Loucy (cell line): ENCODE data around the gene GSKIP.

Source experiments
- H2AFZ ChIP-seq: fragments of 200-600 bp; sonication (generic); 2 replicates; pipeline ENCODE4 v1.6.0; 2016; ENCODE audit warnings: antibody characterized with exemption, mild to moderate bottlenecking, low read length, moderate library complexity
- H3F3A ChIP-seq: fragments of 200-600 bp; 2 replicates; pipeline ENCODE4 v1.6.0; 2016; ENCODE audit warnings: antibody characterized with exemption, low read depth, mild to moderate bottlenecking
- H3K27me3 ChIP-seq: fragments of 200-600 bp; sonication (generic); 2 replicates; pipeline ENCODE4 v1.6.1; 2014; ENCODE audit warnings: low read length, mild to moderate bottlenecking; ENCODE audit not compliant: insufficient read depth, poor library complexity, severe bottlenecking
- H3K36me3 ChIP-seq: fragments of 200-600 bp; sonication (generic); 2 replicates; pipeline ENCODE4 v1.6.1; 2016; ENCODE audit warnings: low read length; ENCODE audit not compliant: insufficient read depth
- H3K4me1 ChIP-seq: fragments of 200-600 bp; sonication (generic); 2 replicates; pipeline ENCODE4 v1.5.1; 2014; ENCODE audit warnings: low read length, mild to moderate bottlenecking; ENCODE audit not compliant: insufficient read depth, poor library complexity, severe bottlenecking
- H3K4me2 ChIP-seq: fragments of 200-600 bp; sonication (generic); 2 replicates; pipeline ENCODE4 v1.6.0; 2014; ENCODE audit warnings: antibody characterized with exemption, low read length, low read depth, mild to moderate bottlenecking; ENCODE audit not compliant: poor library complexity, severe bottlenecking
- H3K4me3 ChIP-seq: fragments of 200-600 bp; sonication (generic); 2 replicates; pipeline ENCODE4 v1.5.1; 2014; ENCODE audit warnings: low read length, mild to moderate bottlenecking, mixed read lengths; ENCODE audit not compliant: poor library complexity, severe bottlenecking
- H3K79me2 ChIP-seq: fragments of 200-600 bp; sonication (generic); 2 replicates; pipeline ENCODE4 v1.6.1; 2014; ENCODE audit warnings: low read length; ENCODE audit not compliant: insufficient read depth
- H3K9ac ChIP-seq: fragments of 200-600 bp; sonication (generic); 2 replicates; pipeline ENCODE4 v1.6.0; 2014; ENCODE audit warnings: mild to moderate bottlenecking, low read depth, low read length, moderate library complexity; ENCODE audit not compliant: poor library complexity, severe bottlenecking
- H3K9me2 ChIP-seq: fragments of 200-600 bp; sonication (generic); replicated peaks from 2 replicates; pipeline ENCODE4 v1.6.1; 2016; ENCODE audit warnings: low read depth, low read length, mixed read lengths
- H3K9me3 ChIP-seq: fragments of 200-600 bp; sonication (generic); 2 replicates; pipeline ENCODE4 v1.6.1; 2014; ENCODE audit warnings: mild to moderate bottlenecking, antibody characterized with exemption, low read length, low read depth; ENCODE audit not compliant: insufficient read depth
- H4K20me1 ChIP-seq: fragments of 200-600 bp; sonication (generic); 2 replicates; pipeline ENCODE4 v1.6.0; 2014; ENCODE audit warnings: antibody characterized with exemption, low read length, mild to moderate bottlenecking; ENCODE audit not compliant: insufficient read depth, poor library complexity, severe bottlenecking
- CTCF ChIP-seq: fragments of 200-600 bp; sonication (generic); conservative IDR thresholded peaks from 2 replicates; pipeline ENCODE4 v1.5.1; 2014; ENCODE audit warnings: mild to moderate bottlenecking, antibody characterized with exemption, low read length
- EZH2phosphoT487 ChIP-seq: fragments of 200-600 bp; IDR thresholded peaks from 2 replicates; pipeline ENCODE4 v1.6.1; 2018; ENCODE audit warnings: antibody characterized with exemption, mild to moderate bottlenecking, moderate library complexity, borderline replicate concordance

The GSKIP gene

GRCh38 chr14:96383445-96383844 is 20.1 kb downstream of the GSKIP start:
- Histone ChIP-seq H3K79me2 (no peaks in the 10 kb centered on the region), H3K9ac (no peak overlapping the region), H3K4me1 (no peaks in the 10 kb centered on the region), H3K9me2 (no peaks in the 10 kb centered on the region), H2AFZ (no peak overlapping the region), H3K4me3 (no peak overlapping the region), H3K27me3 (no peaks in the 10 kb centered on the region), H3K36me3 (peaks cover 42% of the 10 kb centered on the region), H4K20me1 (no peaks in the 10 kb centered on the region), H3K4me2 (no peak overlapping the region), H3K9me3 (no peaks in the 10 kb centered on the region), H3F3A (no peaks in the 10 kb centered on the region)
- TF ChIP-seq CTCF (no peak), EZH2phosphoT487 (no peak)

GRCh38 chr14:96384053-96384452 is 20.7 kb downstream of the GSKIP start:
- H4K20me1 ChIP-seq, result no peaks in the 10 kb centered on the region
- no peak for TF ChIP-seq EZH2phosphoT487
- no peak for TF ChIP-seq CTCF

GRCh38 chr14:96384740-96385139 is 21.4 kb downstream of the GSKIP start:
- Histone ChIP-seq H3K27me3 (no peaks in the 10 kb centered on the region), H3K4me1 (no peaks in the 10 kb centered on the region), H3K79me2 (no peaks in the 10 kb centered on the region), H3K4me2 (no peak overlapping the region), H3K9me3 (no peaks in the 10 kb centered on the region), H3K4me3 (no peak overlapping the region), H3K9me2 (no peaks in the 10 kb centered on the region), H2AFZ (no peak overlapping the region), H4K20me1 (no peaks in the 10 kb centered on the region), H3K9ac (no peak overlapping the region), H3F3A (no peaks in the 10 kb centered on the region), H3K36me3 (peaks cover 42% of the 10 kb centered on the region)
- TF ChIP-seq EZH2phosphoT487 (no peak), CTCF (no peak)

More at GRCh38 chr14:96384053-96384452, 20.7 kb downstream of the GSKIP start:
- Histone ChIP-seq H3K27me3 (no peaks in the 10 kb centered on the region), H3K9me2 (no peaks in the 10 kb centered on the region), H3K4me2 (no peak overlapping the region), H3K4me3 (no peak overlapping the region), H3K36me3 (peaks cover 42% of the 10 kb centered on the region), H2AFZ (no peak overlapping the region), H3F3A (no peaks in the 10 kb centered on the region), H3K9ac (no peak overlapping the region), H3K4me1 (no peaks in the 10 kb centered on the region), H3K9me3 (no peaks in the 10 kb centered on the region), H3K79me2 (no peaks in the 10 kb centered on the region)
